HepG2 (cell line): ENCODE results near the gene ZNF3. TPM values are rescaled to one million over a fixed set of nuclear protein-coding genes. Genes with fewer than 3 reads are reported as not detected.
A peak's percentile ranks its signal among the peaks of the same experiment; 100 is the strongest.

Source experiments
- ATAC-seq: fragments of 200-7000 bp; cut with Tn5 transposase; 3 replicates; pipeline ENCODE4 v1.9.1; 2020; ENCODE audit warnings: mild to moderate bottlenecking, moderate library complexity
- BruUV-seq: library from RNA; stranded (reverse); fragments of 400-500 nt; replicated peaks from 2 replicates; lab custom pipeline; 2021; lab: Mats Ljungman, UMichigan
- CTCF ChIA-PET: fragments of 300-600 bp; formaldehyde crosslinking; extraction: SDS; loops from one replicate; lab custom pipeline; 2021; ENCODE audit warnings: low total read pairs, inconsistent platforms, low intra/inter-chr PET ratio; lab: Yijun Ruan, JAX
- POLR2A ChIA-PET: fragments of 350-600 bp; sonication (Branson Sonifier 250); formaldehyde crosslinking; loops from one replicate; lab custom pipeline; 2020; ENCODE audit warnings: antibody characterized with exemption, inconsistent platforms; lab: Yijun Ruan, JAX
- DNase-seq: peaks from one replicate; pipeline ENCODE4 v3.0.0-alpha.2; 2015; ENCODE audit warnings: low spot score
- FAIRE-seq: peaks from 3 replicates; lab custom pipeline; 2011; peaks lifted over from hg19 to GRCh38; lab: Jason Lieb, UNC
- H2AFZ ChIP-seq: one replicate; pipeline ENCODE4 v1.6.1; 2011; ENCODE audit warnings: low read length, inconsistent platforms
- H3K27ac ChIP-seq: fragments of 300-600 bp; 3 replicates; pipeline ENCODE4 v1.8.0; 2011; ENCODE audit warnings: mixed run types, mild to moderate bottlenecking, mixed read lengths, low read length, inconsistent platforms; ENCODE audit not compliant: insufficient read depth; ENCODE audit errors: extremely low read length
- H3K27me3 ChIP-seq, 2 experiments: fragments of 200-600 bp in 1 of 2; 2 replicates in 1 of 2; 3 replicates in 1 of 2; pipeline versions ENCODE4 v1.6.0 to v1.8.0; 2011; ENCODE audit warnings: low read length in 2 of 2, mild to moderate bottlenecking in 2 of 2, moderate library complexity in 2 of 2, inconsistent platforms in 1 of 2; ENCODE audit not compliant: insufficient read depth in 2 of 2, control insufficient read depth in 1 of 2
- H3K36me3 ChIP-seq, 2 experiments: fragments of 200-600 bp in 1 of 2; replicated peaks in 1 of 2; 2 replicates in 1 of 2; 3 replicates in 1 of 2; pipeline versions ENCODE4 v1.5.1 to v1.8.0; 2011; ENCODE audit warnings: low read length in 2 of 2, inconsistent platforms in 1 of 2; ENCODE audit not compliant: insufficient read depth in 2 of 2, control insufficient read depth in 1 of 2
- H3K4me1 ChIP-seq: 2 replicates; pipeline ENCODE4 v1.5.1; 2012; ENCODE audit warnings: low read length, inconsistent platforms; ENCODE audit not compliant: insufficient read depth
- H3K4me2 ChIP-seq: 2 replicates; pipeline ENCODE4 v1.6.0; 2011; ENCODE audit warnings: low read depth, low read length, inconsistent platforms
- H3K4me3 ChIP-seq, 3 experiments: fragments of 200-600 bp in 1 of 3; sonication (generic), shearing (Covaris generic) in 1 of 3; replicated peaks in 1 of 3; 2 replicates each; pipeline ENCODE4 v1.5.1; 2011 to 2016; ENCODE audit warnings: low read length in 3 of 3, inconsistent platforms in 2 of 3, low read depth in 2 of 3, mild to moderate bottlenecking in 2 of 3, control low read depth in 1 of 3, mixed read lengths in 1 of 3; ENCODE audit not compliant: insufficient read depth in 1 of 3
- H3K79me2 ChIP-seq: one replicate; pipeline ENCODE4 v1.6.1; 2011; ENCODE audit warnings: low read length, inconsistent platforms; ENCODE audit not compliant: insufficient read depth
- H3K9ac ChIP-seq: 2 replicates; pipeline ENCODE4 v1.6.0; 2011; ENCODE audit warnings: mild to moderate bottlenecking, low read depth, low read length, inconsistent platforms; ENCODE audit not compliant: insufficient read depth
- H3K9me3 ChIP-seq: 2 replicates; pipeline ENCODE4 v1.5.1; 2012; ENCODE audit warnings: mild to moderate bottlenecking, low read length
- H4K20me1 ChIP-seq: 2 replicates; pipeline ENCODE4 v1.6.0; 2011; ENCODE audit warnings: inconsistent platforms, mild to moderate bottlenecking, low read length, moderate library complexity; ENCODE audit not compliant: insufficient read depth
- GRHL1 ChIP-seq: sonication (generic); formaldehyde crosslinking; conservative IDR thresholded peaks from 2 replicates; pipeline ENCODE4 v1.8.0; 2022; ENCODE audit warnings: missing genetic modification reagents
- IRF2 ChIP-seq: IDR thresholded peaks from 2 replicates; pipeline ENCODE4 v1.6.1; 2018; ENCODE audit warnings: missing genetic modification reagents, missing compliant biosample characterization
- LCORL ChIP-seq, 2 experiments: fragments of 450-650 bp in 1 of 2; sonication (generic) in 1 of 2; formaldehyde crosslinking in 1 of 2; IDR thresholded peaks; 2 replicates each; pipeline versions ENCODE4 v1.5.0 to v1.6.1; 2017 to 2020; ENCODE audit warnings: antibody characterized with exemption in 1 of 2, missing genetic modification reagents in 1 of 2
- MAFK ChIP-seq, 2 experiments: IDR thresholded peaks in 1 of 2; conservative IDR thresholded peaks in 1 of 2; 2 replicates each; pipeline ENCODE4 v1.6.1; 2011; ENCODE audit warnings: improper control_type of control experiment in 2 of 2, low read length in 2 of 2
- NR2F2 ChIP-seq: IDR thresholded peaks from 2 replicates; pipeline ENCODE4 v1.6.1; 2012; ENCODE audit warnings: low read depth, inconsistent platforms, borderline replicate concordance
- NR2F6 ChIP-seq, 2 experiments: IDR thresholded peaks; 2 replicates each; pipeline ENCODE4 v1.6.1; 2016; ENCODE audit warnings: antibody characterized with exemption in 1 of 2, mild to moderate bottlenecking in 1 of 2
- PBX2 ChIP-seq: IDR thresholded peaks from 2 replicates; pipeline ENCODE4 v1.6.1; 2016; ENCODE audit warnings: control low read depth
- TEAD3 ChIP-seq: optimal IDR thresholded peaks from 2 replicates; pipeline ENCODE3; 2016; ENCODE audit warnings: borderline replicate concordance
- UBTF ChIP-seq: sonication (generic); formaldehyde crosslinking; IDR thresholded peaks from 2 replicates; pipeline ENCODE4 v1.4.0; 2020; ENCODE audit warnings: mild to moderate bottlenecking, missing genetic modification reagents
- XBP1 ChIP-seq: sonication (generic); formaldehyde crosslinking; IDR thresholded peaks from 2 replicates; pipeline ENCODE4 v1.5.0; 2020; ENCODE audit warnings: missing genetic modification reagents
- ZNF10 ChIP-seq: sonication (generic); formaldehyde crosslinking; IDR thresholded peaks from 2 replicates; pipeline ENCODE4 v1.4.0; 2020; ENCODE audit warnings: mild to moderate bottlenecking, low read depth, missing genetic modification reagents, borderline replicate concordance
- ZNF350 ChIP-seq: sonication (generic); formaldehyde crosslinking; IDR thresholded peaks from 2 replicates; pipeline ENCODE4 v1.4.0; 2020; ENCODE audit warnings: mild to moderate bottlenecking, low read depth, missing genetic modification reagents, borderline replicate concordance
- ZNF451 ChIP-seq: sonication (generic); formaldehyde crosslinking; IDR thresholded peaks from 2 replicates; pipeline ENCODE4 v1.5.0; 2020; ENCODE audit warnings: mild to moderate bottlenecking, missing genetic modification reagents
- ZNF580 ChIP-seq: IDR thresholded peaks from 2 replicates; pipeline ENCODE4 v1.6.1; 2016; ENCODE audit warnings: low read depth, borderline replicate concordance
- ZNF839 ChIP-seq: sonication (generic); formaldehyde crosslinking; IDR thresholded peaks from 2 replicates; pipeline ENCODE4 v1.4.0; 2020; ENCODE audit warnings: missing genetic modification reagents, mild to moderate bottlenecking, borderline replicate concordance
- WGBS: methylation state at CpG from one replicate; pipeline ENCODE4 v1.1.6; 2017; ENCODE audit warnings: low lambda C conversion rate; 5-methylcytosine and 5-hydroxymethylcytosine counted together
- in situ Hi-C: cut with HindIII; loops from 2 replicates; pipeline ENCODE4 v1.10.0; 2017; ENCODE audit warnings: low pct_unique_long_range_greater_than_20kb; ENCODE audit not compliant: extremely low pct_ligation_motif_present
- intact Hi-C: fragments of 100-400 bp; cut with micrococcal nuclease; formaldehyde crosslinking; loops from one replicate; pipeline ENCODE4 v1.10.0; 2022; ENCODE audit not compliant: unreplicated experiment
- polyA plus RNA-seq, 8 experiments: library from polyadenylated mRNA; depleted of rRNA in 3 of 8; stranded (reverse) in 7 of 8; unstranded in 1 of 8; fragments of >200 nt; fragmentation: Illumina TruSeq in 4 of 8; extraction: Trizol in 4 of 8; gene quantifications; 2 replicates each; pipeline versions ENCODE4 v1.2.1 to v1.2.3, GENCODE V29; 2011 to 2016; ENCODE audit warnings: low read depth in 4 of 8, missing spikeins in 1 of 8, mixed read lengths in 1 of 8; ENCODE audit not compliant: insufficient read depth in 1 of 8
- total RNA-seq, 5 experiments: library from RNA; depleted of rRNA; stranded (reverse); fragments of >200 nt; fragmentation: Illumina TruSeq; extraction: Trizol; gene quantifications; 2 replicates each; pipeline ENCODE4 v1.2.3, GENCODE V29; 2016; ENCODE audit warnings: low read depth in 1 of 5

Gene ZNF3
- total and polyA plus RNA-seq, 2 of the 13 experiments (the other 11 are each of a cell fraction or from before 2014, with no cell fraction given): 33.7 to 56.9 TPM

GRCh38 chr7:100130608-100131453 lies 49.3 kb upstream of the ZNF3 start:
- WGBS: 5% methylated on average over 23 of the region's 24 CpGs
- Histone ChIP-seq H4K20me1 (no peaks in the 10 kb centered on the region), H3K27ac (peak overlapping the region; percentile 62), H3K4me1 (peaks cover 38% of the 10 kb centered on the region), H2AFZ (peak overlapping the region; percentile 37), H3K9ac (peak overlapping the region; percentile 67), H3K4me3 (peak overlapping the region in 2 of 3 experiments; percentile 21 to 61; a peak in 4 of 6 replicates), H3K4me2 (peak overlapping the region; percentile 80), H3K9me3 (no peaks in the 10 kb centered on the region), H3K36me3 (no peaks in the 10 kb centered on the region), H3K79me2 (peaks cover 5% of the 10 kb centered on the region), H3K27me3 (no peaks in the 10 kb centered on the region)
- ChIA-PET CTCF (interaction anchor here (1.9 kb wide), 1 partner anchor 21 kb away, joined by 5 read pairs; no protein-coding TSS in a partner anchor), POLR2A (interaction anchor here (1.4 to 3.7 kb wide), 2 partner anchors 12 to 30 kb away, joined by 3 to 26 read pairs; partner anchors contain the start of genes AP4M1 and MCM7)
- in situ Hi-C loops (loop anchor here (5.0 kb wide), 1 partner anchor 81 kb away; no protein-coding TSS in a partner anchor), intact Hi-C loops (no loop called here)
- ATAC-seq (peak; percentile 10), FAIRE-seq (no peak), DNase-seq (peak; percentile 54)
- BruUV-seq: no TSS peak
- TF ChIP-seq ZNF10 (CRISPR knock-in tag): no peak
- no peak for TF ChIP-seq LCORL (IDR thresholded peaks at IDR 0.05)
- 0 out of 2 replicates have a peak, but pooled peaks have one; percentile 44 for TF ChIP-seq LCORL (CRISPR knock-in tag; IDR thresholded peaks at IDR 0.05)
- peak; percentile 20; the same call in 1 of the 2 replicates for TF ChIP-seq ZNF350 (CRISPR knock-in tag)
- TF ChIP-seq GRHL1 (CRISPR knock-in tag): no peak
- TF ChIP-seq XBP1: peak; percentile 96
- TF ChIP-seq ZNF451 (CRISPR knock-in tag): no peak
- no peak for TF ChIP-seq PBX2 (CRISPR knock-in tag)
- TF ChIP-seq NR2F2: peak; percentile 34; the same call in 1 of the 2 replicates
- TF ChIP-seq ZNF580 (CRISPR knock-in tag): no peak
- TF ChIP-seq TEAD3 (CRISPR knock-in tag): peak; percentile 11
- TF ChIP-seq UBTF (CRISPR knock-in tag): peak; percentile 48; the same call in 1 of the 2 replicates
- TF ChIP-seq NR2F6 (IDR thresholded peaks at IDR 0.05): peak; percentile 43; the same call in 1 of the 2 replicates
- peak; percentile 47 for TF ChIP-seq NR2F6 (CRISPR knock-in tag; IDR thresholded peaks at IDR 0.05)
- TF ChIP-seq MAFK (conservative IDR thresholded peaks at IDR 0.05 in 1 of 2, IDR thresholded peaks at IDR 0.05 in 1 of 2; ENCODE audit: low read length in 2 of 2): no peak
- no peak for TF ChIP-seq ZNF839 (CRISPR knock-in tag)
- TF ChIP-seq IRF2 (CRISPR knock-in tag): 0 out of 2 replicates have a peak, but pooled peaks have one; percentile 15
